ENCODE results near the gene TMEM88. TPM values are rescaled to one million over a fixed set of nuclear protein-coding genes. Genes with fewer than 3 reads are reported as not detected.

TMEM88 gene
- total and polyA plus RNA-seq, 2 of the 8 experiments (the other 6 are each of a cell fraction or from before 2014, with no cell fraction given), result 0.69 to 8.8 TPM

- H3K56ac ChIP-seq (replicated peaks; ENCODE audit: insufficient read length, low read depth, low read length), result no peak overlapping the region
- TF ChIP-seq CTCF (IDR thresholded peaks at IDR 0.05; ENCODE audit: control extremely low read depth in 1 of 3, insufficient read depth in 1 of 3, low read depth in 1 of 3, low read length in 3 of 3) (peak in 1 of 3 experiments; percentile 17; a peak in 1 of 4 replicates), BCL11A (IDR thresholded peaks at IDR 0.05; ENCODE audit: low read depth in 2 of 2, low read length in 2 of 2) (no peak), SP1 (IDR thresholded peaks at IDR 0.05; ENCODE audit: low read depth, low read length) (no peak), KDM5A (IDR thresholded peaks at IDR 0.05; ENCODE audit: low read length) (no peak)
- no peak overlapping the region for H2BK20ac ChIP-seq (ENCODE audit: low read length)
- H4K91ac ChIP-seq (replicated peaks; ENCODE audit: insufficient read length, low read length), result no peak overlapping the region
- no peak overlapping the region for H3K4me3 ChIP-seq (ENCODE audit: extremely low read depth in 1 of 4, insufficient read depth in 2 of 4, low read depth in 3 of 4, low read length in 4 of 4)
- no peak overlapping the region for H2AK5ac ChIP-seq (ENCODE audit: low read depth, low read length)
- no peaks in the 10 kb centered on the region for H4K20me1 ChIP-seq (replicated peaks in 1 of 2; ENCODE audit: control insufficient read depth in 1 of 2, insufficient read depth in 2 of 2, low read length in 2 of 2)
- H2AFZ ChIP-seq (ENCODE audit: low read length), result no peak overlapping the region
- no peaks in the 10 kb centered on the region for H3K23me2 ChIP-seq (ENCODE audit: low read depth, low read length)
- no peak overlapping the region for H3K14ac ChIP-seq (ENCODE audit: insufficient read length)
- no peak overlapping the region for H3K4ac ChIP-seq (replicated peaks; ENCODE audit: insufficient read length, low read depth, low read length)
- DNase-seq (ENCODE audit: low read depth in 1 of 2, low spot score in 2 of 2) (no peak), FAIRE-seq (no peak)
- H3K36me3 ChIP-seq (ENCODE audit: control insufficient read depth in 2 of 4, insufficient read depth in 4 of 4, low read length in 3 of 4), result no peaks in the 10 kb centered on the region
- no peak overlapping the region for H3K9ac ChIP-seq (replicated peaks in 1 of 4; ENCODE audit: extremely low read depth in 1 of 4, low read depth in 3 of 4, low read length in 3 of 4)
- POLR2A ChIA-PET (ENCODE audit: partially characterized antibody), result interaction anchor here (0.6 to 1.7 kb wide), 5 partner anchors 9 to 79 kb away, joined by 3 to 4 read pairs (median 3); partner anchors contain the start of genes CYB5D1, KDM6B and NAA38
- no peak overlapping the region for H2BK5ac ChIP-seq (ENCODE audit: low read depth, low read length)
- no peak overlapping the region for H4K8ac ChIP-seq (ENCODE audit: extremely low read depth, insufficient read depth, low read length)
- CTCF ChIA-PET (ENCODE audit: partially characterized antibody), result interaction anchor here (0.6 to 8.9 kb wide), 23 partner anchors 9 to 802 kb away, joined by 3 to 71 read pairs (median 3); partner anchors contain the start of genes ALOXE3 and NAA38
- H2BK15ac ChIP-seq (ENCODE audit: low read length), result no peak overlapping the region
- H3K4me1 ChIP-seq (replicated peaks in 1 of 4; ENCODE audit: control insufficient read depth in 3 of 4, insufficient read depth in 4 of 4, low read length in 3 of 4), result peaks cover 0 to 7% (median 5%) of the 10 kb centered on the region in 4 experiments; a peak in 5 of 7 replicates
- 75% methylated on average over 12 of the region's 12 CpGs; no CpG with 5 or more reads in 1 of the 2 experiments for WGBS, 2 experiments (ENCODE audit: extremely low coverage in 1 of 2, insufficient coverage in 1 of 2, insufficient read length in 1 of 2, insufficient replicate concordance in 2 of 2, low coverage in 1 of 2, low lambda C conversion rate in 2 of 2, missing lambda C conversion rate in 1 of 2)
- no peaks in the 10 kb centered on the region for H3K9me3 ChIP-seq (ENCODE audit: insufficient read depth in 2 of 2, low read depth in 1 of 2, low read length in 1 of 2)
- H2BK120ac ChIP-seq (replicated peaks; ENCODE audit: low read depth, low read length), result no peak overlapping the region
- H3K79me2 ChIP-seq (ENCODE audit: control insufficient read depth in 1 of 2, insufficient read depth in 2 of 2, low read length in 2 of 2), result no peaks in the 10 kb centered on the region
- H3K23ac ChIP-seq (ENCODE audit: insufficient read length), result no peak overlapping the region
- peaks cover 0 to 18% (median 12%) of the 10 kb centered on the region in 4 experiments; a peak in 6 of 7 replicates for H3K27me3 ChIP-seq (replicated peaks in 1 of 4; ENCODE audit: control insufficient read depth in 3 of 4, extremely low read depth in 1 of 4, insufficient read depth in 3 of 4, low read length in 3 of 4)
- H3K4me2 ChIP-seq (ENCODE audit: insufficient read depth in 1 of 2, low read depth in 2 of 2, low read length in 2 of 2), result no peak overlapping the region
- H3K27ac ChIP-seq (ENCODE audit: low read depth, low read length), result no peak overlapping the region
- H4K5ac ChIP-seq (ENCODE audit: insufficient read length, low read depth, low read length), result no peak overlapping the region
- H3K18ac ChIP-seq (ENCODE audit: extremely low read depth, low read length), result no peak overlapping the region
- H2BK12ac ChIP-seq (ENCODE audit: low read depth, low read length), result no peak overlapping the region
- no peaks in the 10 kb centered on the region for H3K79me1 ChIP-seq (ENCODE audit: low read depth, low read length)
Measured at GRCh38 chr17:7825206-7825990, 29.5 kb upstream of the TMEM88 start.
